HepG2 (cell line): ENCODE data around the gene ZNF121. TPM values are rescaled to one million over a fixed set of nuclear protein-coding genes. Genes with fewer than 3 reads are reported as not detected.
A peak's percentile ranks its signal among the peaks of the same experiment; 100 is the strongest.

Experiments used
- BRD4 ChIP-seq: sonication (generic); formaldehyde crosslinking; IDR thresholded peaks from 2 replicates; pipeline ENCODE4 v1.4.0; 2020; ENCODE audit warnings: missing genetic modification reagents
- CCAR2 ChIP-seq: fragments of 200-400 bp; formaldehyde crosslinking; optimal IDR thresholded peaks from 2 replicates; pipeline ENCODE3; 2018; ENCODE audit warnings: low read depth, mild to moderate bottlenecking, low read length, moderate library complexity
- DNMT3B ChIP-seq: conservative IDR thresholded peaks from 2 replicates; pipeline ENCODE4 v1.6.1; 2016; ENCODE audit warnings: missing biosample characterization, control low read depth
- HIVEP1 ChIP-seq: sonication (generic); formaldehyde crosslinking; IDR thresholded peaks from 2 replicates; pipeline ENCODE4 v1.4.0; 2020; ENCODE audit warnings: mild to moderate bottlenecking, missing genetic modification reagents
- SAP130 ChIP-seq: IDR thresholded peaks from 2 replicates; pipeline ENCODE4 v1.6.1; 2016; ENCODE audit warnings: low read depth
- SIN3B ChIP-seq: fragments of 150-350 bp; IDR thresholded peaks from 2 replicates; pipeline ENCODE4 v1.6.1; 2014; ENCODE audit warnings: low read length
- SOX5 ChIP-seq: IDR thresholded peaks from 2 replicates; pipeline ENCODE4 v1.6.1; 2016; ENCODE audit warnings: borderline replicate concordance
- ZBTB1 ChIP-seq: sonication (generic); formaldehyde crosslinking; IDR thresholded peaks from 2 replicates; pipeline ENCODE4 v1.4.0; 2020; ENCODE audit warnings: missing genetic modification reagents, borderline replicate concordance
- ZMYM2 ChIP-seq: sonication (generic); formaldehyde crosslinking; IDR thresholded peaks from 2 replicates; pipeline ENCODE4 v1.8.0; 2022; ENCODE audit warnings: mild to moderate bottlenecking, missing genetic modification reagents
- ZNF335 ChIP-seq: sonication (generic); formaldehyde crosslinking; IDR thresholded peaks from 2 replicates; pipeline ENCODE4 v1.4.0; 2020; ENCODE audit warnings: missing genetic modification reagents
- ZNF343 ChIP-seq: sonication (generic); formaldehyde crosslinking; IDR thresholded peaks from 2 replicates; pipeline ENCODE4 v1.4.0; 2020; ENCODE audit warnings: mild to moderate bottlenecking, missing genetic modification reagents
- ZNF703 ChIP-seq: sonication (generic); formaldehyde crosslinking; IDR thresholded peaks from 2 replicates; pipeline ENCODE4 v1.5.1; 2020; ENCODE audit warnings: missing genetic modification reagents, mild to moderate bottlenecking, moderate library complexity, borderline replicate concordance
- ZNF768 ChIP-seq: sonication (generic); formaldehyde crosslinking; IDR thresholded peaks from 2 replicates; pipeline ENCODE4 v1.4.0; 2020; ENCODE audit warnings: missing genetic modification reagents
- ZNF776 ChIP-seq: sonication (generic); formaldehyde crosslinking; IDR thresholded peaks from 2 replicates; pipeline ENCODE4 v1.4.0; 2020; ENCODE audit warnings: mild to moderate bottlenecking, missing genetic modification reagents
- polyA plus RNA-seq, 8 experiments: library from polyadenylated mRNA; depleted of rRNA in 3 of 8; stranded (reverse) in 7 of 8; unstranded in 1 of 8; fragments of >200 nt; fragmentation: Illumina TruSeq in 4 of 8; extraction: Trizol in 4 of 8; gene quantifications; 2 replicates each; pipeline versions ENCODE4 v1.2.1 to v1.2.3, GENCODE V29; 2011 to 2016; ENCODE audit warnings: low read depth in 4 of 8, missing spikeins in 1 of 8, mixed read lengths in 1 of 8; ENCODE audit not compliant: insufficient read depth in 1 of 8
- total RNA-seq, 5 experiments: library from RNA; depleted of rRNA; stranded (reverse); fragments of >200 nt; fragmentation: Illumina TruSeq; extraction: Trizol; gene quantifications; 2 replicates each; pipeline ENCODE4 v1.2.3, GENCODE V29; 2016; ENCODE audit warnings: low read depth in 1 of 5
- TF ChIP-seq, protein P1 (sequence below): sonication (generic); formaldehyde crosslinking; IDR thresholded peaks from 2 replicates; pipeline ENCODE4 v1.5.0; 2020; ENCODE audit warnings: mild to moderate bottlenecking, missing genetic modification reagents, borderline replicate concordance
- TF ChIP-seq, protein P2 (sequence below): sonication (generic); formaldehyde crosslinking; IDR thresholded peaks from 2 replicates; pipeline ENCODE4 v1.4.0; 2020; ENCODE audit warnings: missing genetic modification reagents
- TF ChIP-seq, protein P3 (sequence below), 2 experiments: sonication (generic) in 1 of 2; formaldehyde crosslinking in 1 of 2; IDR thresholded peaks; 2 replicates each; pipeline versions ENCODE4 v1.5.1 to v1.6.1; 2011 to 2020; ENCODE audit warnings: borderline replicate concordance in 1 of 2, low read depth in 1 of 2, low read length in 1 of 2, mild to moderate bottlenecking in 1 of 2, missing genetic modification reagents in 1 of 2, moderate library complexity in 1 of 2
- TF ChIP-seq, protein P4 (sequence below): sonication (generic); formaldehyde crosslinking; IDR thresholded peaks from 2 replicates; pipeline ENCODE4 v1.4.0; 2020; ENCODE audit warnings: low read depth, mild to moderate bottlenecking, missing genetic modification reagents
- TF ChIP-seq, protein P5 (sequence below): sonication (generic); formaldehyde crosslinking; IDR thresholded peaks from 2 replicates; pipeline ENCODE4 v1.5.0; 2020; ENCODE audit warnings: missing genetic modification reagents

The ZNF121 gene
- total and polyA plus RNA-seq, 2 of the 13 experiments (the other 11 are each of a cell fraction or from before 2014, with no cell fraction given), result 7.8 to 56.3 TPM

DNA sequence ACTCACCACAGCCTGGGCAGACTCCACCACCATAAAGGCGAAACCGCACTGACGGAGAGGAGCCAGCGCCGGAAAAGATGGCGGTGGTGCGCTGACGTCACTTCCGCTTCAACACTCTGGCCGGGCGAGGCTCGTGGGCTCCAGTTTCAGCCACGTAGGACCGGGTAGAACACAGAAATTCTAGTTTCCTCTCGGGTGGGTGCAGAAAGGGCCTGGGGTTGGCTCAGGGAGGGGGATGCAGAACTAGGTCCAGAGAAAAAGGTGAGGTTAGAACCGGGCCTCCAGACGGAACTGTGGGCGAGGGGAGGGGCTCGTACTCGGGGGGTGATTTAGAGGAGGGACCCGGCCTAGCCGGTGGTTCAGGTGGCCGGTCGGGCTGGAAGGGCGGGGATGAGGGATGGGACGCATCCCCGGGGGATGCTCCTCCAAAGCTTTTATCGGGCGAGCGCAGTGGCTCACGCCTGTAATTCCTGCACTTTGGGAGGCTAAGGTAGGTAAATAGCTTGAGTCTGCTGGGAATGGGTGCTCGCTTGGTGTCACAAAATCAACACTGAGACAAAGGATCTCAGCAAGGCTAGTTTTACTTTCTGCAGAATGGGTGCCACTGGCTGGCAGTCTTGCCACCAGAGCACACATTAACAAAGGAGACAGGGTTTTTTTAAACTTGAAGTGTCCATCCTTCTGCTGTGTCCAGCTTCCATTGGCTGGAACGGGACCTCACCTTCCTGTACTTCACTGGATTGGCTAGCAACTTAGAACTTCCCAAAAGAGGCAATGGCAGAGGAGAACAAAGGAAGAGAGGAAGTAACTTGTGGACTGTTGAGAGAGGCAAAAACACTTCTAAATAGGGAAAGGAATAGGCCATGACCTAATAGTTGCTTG lies 37.1 kb upstream of the ZNF121 start, which contains the start of gene ZNF561 (continued):
- no peak for TF ChIP-seq ZNF343
- TF ChIP-seq SIN3B, result peak; percentile 89
- no peak for TF ChIP-seq DNMT3B
- TF ChIP-seq, protein P1, sequence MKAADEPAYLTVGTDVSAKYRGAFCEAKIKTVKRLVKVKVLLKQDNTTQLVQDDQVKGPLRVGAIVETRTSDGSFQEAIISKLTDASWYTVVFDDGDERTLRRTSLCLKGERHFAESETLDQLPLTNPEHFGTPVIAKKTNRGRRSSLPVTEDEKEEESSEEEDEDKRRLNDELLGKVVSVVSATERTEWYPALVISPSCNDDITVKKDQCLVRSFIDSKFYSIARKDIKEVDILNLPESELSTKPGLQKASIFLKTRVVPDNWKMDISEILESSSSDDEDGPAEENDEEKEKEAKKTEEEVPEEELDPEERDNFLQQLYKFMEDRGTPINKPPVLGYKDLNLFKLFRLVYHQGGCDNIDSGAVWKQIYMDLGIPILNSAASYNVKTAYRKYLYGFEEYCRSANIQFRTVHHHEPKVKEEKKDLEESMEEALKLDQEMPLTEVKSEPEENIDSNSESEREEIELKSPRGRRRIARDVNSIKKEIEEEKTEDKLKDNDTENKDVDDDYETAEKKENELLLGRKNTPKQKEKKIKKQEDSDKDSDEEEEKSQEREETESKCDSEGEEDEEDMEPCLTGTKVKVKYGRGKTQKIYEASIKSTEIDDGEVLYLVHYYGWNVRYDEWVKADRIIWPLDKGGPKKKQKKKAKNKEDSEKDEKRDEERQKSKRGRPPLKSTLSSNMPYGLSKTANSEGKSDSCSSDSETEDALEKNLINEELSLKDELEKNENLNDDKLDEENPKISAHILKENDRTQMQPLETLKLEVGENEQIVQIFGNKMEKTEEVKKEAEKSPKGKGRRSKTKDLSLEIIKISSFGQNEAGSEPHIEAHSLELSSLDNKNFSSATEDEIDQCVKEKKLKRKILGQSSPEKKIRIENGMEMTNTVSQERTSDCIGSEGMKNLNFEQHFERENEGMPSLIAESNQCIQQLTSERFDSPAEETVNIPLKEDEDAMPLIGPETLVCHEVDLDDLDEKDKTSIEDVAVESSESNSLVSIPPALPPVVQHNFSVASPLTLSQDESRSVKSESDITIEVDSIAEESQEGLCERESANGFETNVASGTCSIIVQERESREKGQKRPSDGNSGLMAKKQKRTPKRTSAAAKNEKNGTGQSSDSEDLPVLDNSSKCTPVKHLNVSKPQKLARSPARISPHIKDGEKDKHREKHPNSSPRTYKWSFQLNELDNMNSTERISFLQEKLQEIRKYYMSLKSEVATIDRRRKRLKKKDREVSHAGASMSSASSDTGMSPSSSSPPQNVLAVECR (CRISPR knock-in tag), result peak; percentile 84
- TF ChIP-seq, protein P2, sequence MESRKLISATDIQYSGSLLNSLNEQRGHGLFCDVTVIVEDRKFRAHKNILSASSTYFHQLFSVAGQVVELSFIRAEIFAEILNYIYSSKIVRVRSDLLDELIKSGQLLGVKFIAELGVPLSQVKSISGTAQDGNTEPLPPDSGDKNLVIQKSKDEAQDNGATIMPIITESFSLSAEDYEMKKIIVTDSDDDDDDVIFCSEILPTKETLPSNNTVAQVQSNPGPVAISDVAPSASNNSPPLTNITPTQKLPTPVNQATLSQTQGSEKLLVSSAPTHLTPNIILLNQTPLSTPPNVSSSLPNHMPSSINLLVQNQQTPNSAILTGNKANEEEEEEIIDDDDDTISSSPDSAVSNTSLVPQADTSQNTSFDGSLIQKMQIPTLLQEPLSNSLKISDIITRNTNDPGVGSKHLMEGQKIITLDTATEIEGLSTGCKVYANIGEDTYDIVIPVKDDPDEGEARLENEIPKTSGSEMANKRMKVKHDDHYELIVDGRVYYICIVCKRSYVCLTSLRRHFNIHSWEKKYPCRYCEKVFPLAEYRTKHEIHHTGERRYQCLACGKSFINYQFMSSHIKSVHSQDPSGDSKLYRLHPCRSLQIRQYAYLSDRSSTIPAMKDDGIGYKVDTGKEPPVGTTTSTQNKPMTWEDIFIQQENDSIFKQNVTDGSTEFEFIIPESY (CRISPR knock-in tag), result no peak
- no peak for TF ChIP-seq ZBTB1 (CRISPR knock-in tag)
- peak; percentile 67; the same call in 1 of the 2 replicates for TF ChIP-seq BRD4 (CRISPR knock-in tag)
- TF ChIP-seq, protein P3, sequence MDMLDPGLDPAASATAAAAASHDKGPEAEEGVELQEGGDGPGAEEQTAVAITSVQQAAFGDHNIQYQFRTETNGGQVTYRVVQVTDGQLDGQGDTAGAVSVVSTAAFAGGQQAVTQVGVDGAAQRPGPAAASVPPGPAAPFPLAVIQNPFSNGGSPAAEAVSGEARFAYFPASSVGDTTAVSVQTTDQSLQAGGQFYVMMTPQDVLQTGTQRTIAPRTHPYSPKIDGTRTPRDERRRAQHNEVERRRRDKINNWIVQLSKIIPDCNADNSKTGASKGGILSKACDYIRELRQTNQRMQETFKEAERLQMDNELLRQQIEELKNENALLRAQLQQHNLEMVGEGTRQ (IDR thresholded peaks at IDR 0.05; ENCODE audit: low read depth, low read length), result no peak
- TF ChIP-seq, protein P3 (CRISPR knock-in tag; IDR thresholded peaks at IDR 0.05; ENCODE audit: borderline replicate concordance), result no peak
- TF ChIP-seq, protein P4, sequence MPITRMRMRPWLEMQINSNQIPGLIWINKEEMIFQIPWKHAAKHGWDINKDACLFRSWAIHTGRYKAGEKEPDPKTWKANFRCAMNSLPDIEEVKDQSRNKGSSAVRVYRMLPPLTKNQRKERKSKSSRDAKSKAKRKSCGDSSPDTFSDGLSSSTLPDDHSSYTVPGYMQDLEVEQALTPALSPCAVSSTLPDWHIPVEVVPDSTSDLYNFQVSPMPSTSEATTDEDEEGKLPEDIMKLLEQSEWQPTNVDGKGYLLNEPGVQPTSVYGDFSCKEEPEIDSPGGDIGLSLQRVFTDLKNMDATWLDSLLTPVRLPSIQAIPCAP, result no peak
- TF ChIP-seq SAP130 (CRISPR knock-in tag), result peak; percentile 85
- TF ChIP-seq ZNF703 (CRISPR knock-in tag), result no peak
- TF ChIP-seq, protein P5, sequence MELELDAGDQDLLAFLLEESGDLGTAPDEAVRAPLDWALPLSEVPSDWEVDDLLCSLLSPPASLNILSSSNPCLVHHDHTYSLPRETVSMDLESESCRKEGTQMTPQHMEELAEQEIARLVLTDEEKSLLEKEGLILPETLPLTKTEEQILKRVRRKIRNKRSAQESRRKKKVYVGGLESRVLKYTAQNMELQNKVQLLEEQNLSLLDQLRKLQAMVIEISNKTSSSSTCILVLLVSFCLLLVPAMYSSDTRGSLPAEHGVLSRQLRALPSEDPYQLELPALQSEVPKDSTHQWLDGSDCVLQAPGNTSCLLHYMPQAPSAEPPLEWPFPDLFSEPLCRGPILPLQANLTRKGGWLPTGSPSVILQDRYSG (CRISPR knock-in tag), result no peak; the same call in 1 of the 2 replicates
- TF ChIP-seq HIVEP1 (CRISPR knock-in tag), result no peak
- peak; percentile 46; the same call in 1 of the 2 replicates for TF ChIP-seq ZNF776 (CRISPR knock-in tag)
- TF ChIP-seq ZMYM2, result no peak
- no peak for TF ChIP-seq CCAR2
- peak; percentile 16; the same call in 1 of the 2 replicates for TF ChIP-seq ZNF768 (CRISPR knock-in tag)
- no peak for TF ChIP-seq SOX5 (CRISPR knock-in tag)
- TF ChIP-seq ZNF335 (CRISPR knock-in tag), result peak; percentile 64; the same call in 1 of the 2 replicates
